ENCODE measurements around the gene CRYAB.
A peak's percentile ranks its signal among the peaks of the same experiment; 100 is the strongest.

Gene CRYAB

GRCh38 chr11:111870886-111871692, 40.5 kb downstream of the CRYAB start, which contains the start of gene ALG9:
Gene ALG9 (minus strand): TSS chr11:111871581. CDS start chr11:111871482, 99 bp downstream.
- Histone ChIP-seq H3K27ac (ENCODE audit: low read depth, low read length) (peak within 1 kb of the TSS; percentile 71), H3K4me3 (ENCODE audit: low read length) (peak within 1 kb of the TSS; percentile 77), H3K27me3 (ENCODE audit: insufficient read depth, low read length) (no peaks in the 10 kb centered on the region), H3K9ac (ENCODE audit: low read depth, low read length) (peak within 1 kb of the TSS; percentile 78), H3K4me1 (ENCODE audit: insufficient read depth, low read length) (peaks cover 5% of the 10 kb centered on the region; the same call in 1 of the 2 replicates), H3K36me3 (ENCODE audit: insufficient read depth, low read length) (peaks cover 17% of the 10 kb centered on the region), H3K9me3 (ENCODE audit: insufficient read depth, low read depth, low read length) (no peaks in the 10 kb centered on the region)
- WGBS, result under 1% methylated on average over 51 of the region's 51 CpGs

DNA sequence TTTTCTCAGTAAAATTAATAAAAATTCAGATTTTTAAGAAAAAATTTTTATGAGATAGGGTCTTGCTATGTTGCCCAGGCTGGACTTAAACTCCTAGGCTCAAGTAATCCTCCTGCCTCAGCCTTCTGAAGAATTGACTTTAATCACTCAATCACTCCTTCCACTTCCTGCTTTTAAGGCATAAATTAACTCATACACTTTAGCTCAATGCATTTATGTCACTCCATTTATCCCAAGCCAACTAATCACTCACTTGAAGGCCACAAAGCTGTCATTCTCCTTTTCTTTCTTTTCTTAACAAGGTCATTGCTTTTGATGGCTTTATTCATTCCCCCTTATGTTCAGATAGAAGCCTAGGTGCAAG, 41.1 kb downstream of the CRYAB start:
- peaks cover 5% of the 10 kb centered on the region; the same call in 1 of the 2 replicates for H3K4me1 ChIP-seq (ENCODE audit: insufficient read depth, low read length)
- 0 out of 2 replicates have a peak overlapping the region, but pooled peaks have one; percentile 78 for H3K9ac ChIP-seq (ENCODE audit: low read depth, low read length)
- peak overlapping the region; percentile 77 for H3K4me3 ChIP-seq (ENCODE audit: low read length)
- no peak overlapping the region for H3K27ac ChIP-seq (ENCODE audit: low read depth, low read length)
- H3K27me3 ChIP-seq (ENCODE audit: insufficient read depth, low read length), result no peaks in the 10 kb centered on the region
- H3K36me3 ChIP-seq (ENCODE audit: insufficient read depth, low read length), result peaks cover 20% of the 10 kb centered on the region
- no peaks in the 10 kb centered on the region for H3K9me3 ChIP-seq (ENCODE audit: insufficient read depth, low read depth, low read length)

DNA sequence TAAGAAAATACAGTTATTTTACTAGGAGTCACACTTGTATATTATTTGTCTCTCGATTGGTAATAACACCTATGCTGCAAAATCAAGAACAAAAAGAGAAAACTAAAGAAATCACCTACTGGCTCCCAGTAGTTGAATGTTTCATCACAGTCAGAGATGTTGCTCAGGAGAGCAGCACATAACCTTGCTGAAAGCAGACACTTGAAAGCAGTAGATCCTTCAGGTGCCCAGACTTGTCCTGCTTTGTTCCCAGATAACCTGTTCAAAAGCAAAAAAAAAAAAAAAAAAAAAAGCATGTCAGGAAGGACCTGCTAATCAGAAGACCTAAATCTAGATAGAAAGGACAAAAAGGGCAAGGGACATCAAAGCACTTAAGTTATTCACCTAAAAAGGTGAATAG, 41.5 kb downstream of the CRYAB start:
- WGBS, result 85% methylated on average over 1 of the region's 1 CpG
- peaks cover 23% of the 10 kb centered on the region for H3K36me3 ChIP-seq (ENCODE audit: insufficient read depth, low read length)
- peak overlapping the region; percentile 77; the same call in 1 of the 2 replicates for H3K4me3 ChIP-seq (ENCODE audit: low read length)
- H3K27me3 ChIP-seq (ENCODE audit: insufficient read depth, low read length), result no peaks in the 10 kb centered on the region
- no peaks in the 10 kb centered on the region for H3K9me3 ChIP-seq (ENCODE audit: insufficient read depth, low read depth, low read length)
- H3K4me1 ChIP-seq (ENCODE audit: insufficient read depth, low read length), result peaks cover 5% of the 10 kb centered on the region; the same call in 1 of the 2 replicates
- H3K27ac ChIP-seq (ENCODE audit: low read depth, low read length), result no peak overlapping the region
- no peak overlapping the region for H3K9ac ChIP-seq (ENCODE audit: low read depth, low read length)

DNA sequence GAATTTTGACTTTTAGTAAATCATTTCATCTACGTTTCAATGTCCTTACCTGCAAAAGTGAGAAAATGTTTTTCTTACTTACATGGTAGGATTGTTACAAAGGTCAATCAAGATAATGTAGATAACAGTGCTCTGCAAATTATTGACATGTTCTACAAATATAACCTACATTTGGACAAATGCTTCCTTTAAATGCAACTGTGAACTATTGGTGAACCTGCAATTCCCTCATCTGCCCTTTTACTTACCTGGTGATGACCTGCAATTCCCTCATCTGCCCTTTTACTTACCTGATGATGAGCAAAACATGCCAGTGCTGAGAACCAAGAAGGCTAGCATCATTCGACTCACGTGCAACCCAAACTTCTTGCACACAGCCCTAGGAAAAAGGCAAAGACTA, 51.3 kb downstream of the CRYAB start:
- H3K4me3 ChIP-seq (ENCODE audit: low read length), result no peak overlapping the region
- WGBS, result 91% methylated on average over 2 of the region's 3 CpGs
- no peak overlapping the region for H3K27ac ChIP-seq (ENCODE audit: low read depth, low read length)
- no peaks in the 10 kb centered on the region for H3K9me3 ChIP-seq (ENCODE audit: insufficient read depth, low read depth, low read length)
- no peaks in the 10 kb centered on the region for H3K4me1 ChIP-seq (ENCODE audit: insufficient read depth, low read length)
- peaks cover 36% of the 10 kb centered on the region for H3K36me3 ChIP-seq (ENCODE audit: insufficient read depth, low read length)
- H3K9ac ChIP-seq (ENCODE audit: low read depth, low read length), result no peak overlapping the region
- no peaks in the 10 kb centered on the region for H3K27me3 ChIP-seq (ENCODE audit: insufficient read depth, low read length)

All from HUES64 (cell line).